ENCODE measurements around the gene ASS1. TPM values are rescaled to one million over a fixed set of nuclear protein-coding genes. Genes with fewer than 3 reads are reported as not detected.

Gene ASS1
- total and polyA plus RNA-seq, 7 donors = 31.0 to 74.4 (median 67.0) TPM

DNA sequence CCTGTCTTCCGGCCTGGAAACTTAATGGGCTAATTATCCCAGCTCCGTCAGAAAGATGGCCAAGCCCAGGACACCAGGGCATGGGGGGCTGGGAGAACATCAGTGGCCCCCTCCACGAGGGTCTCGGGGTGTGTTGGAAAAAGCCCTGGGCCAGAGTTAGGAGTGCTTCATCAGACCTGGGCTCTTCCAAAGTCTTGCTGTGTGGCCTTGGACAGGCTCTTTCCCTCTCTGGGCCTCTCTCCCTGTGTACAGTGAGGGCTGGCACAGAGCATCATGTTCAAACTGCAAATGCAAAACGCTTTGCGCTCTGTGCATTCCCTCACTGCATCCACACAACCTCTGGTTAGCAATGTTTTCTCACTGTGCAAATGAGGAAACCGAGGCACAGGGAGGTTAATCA is 48.3 kb downstream of the ASS1 start:
- WGBS, 3 donors = 89 to 92% (median 92%) methylated on average over 7 of the region's 7 CpGs
- no peaks in the 10 kb centered on the region for H3K4me1 ChIP-seq
- ATAC-seq = no peak
- no peak overlapping the region for H3K27ac ChIP-seq
- TF ChIP-seq CTCF (IDR thresholded peaks at IDR 0.05) = no peak
- H3K4me3 ChIP-seq = no peak overlapping the region
- peaks cover 0 to 1% (median 0%) of the 10 kb centered on the region in 3 donors for H3K27me3 ChIP-seq (ENCODE audit: insufficient read depth in 3 of 3, low read length in 2 of 3)
- no peak for DNase-seq
- intact Hi-C loops (cut with DNase I) = no loop called here
- peaks cover 2 to 18% of the 10 kb centered on the region in 2 donors for H3K36me3 ChIP-seq (ENCODE audit: insufficient read depth in 1 of 2, low read depth in 1 of 2)
- no peaks in the 10 kb centered on the region for H3K9me3 ChIP-seq

GRCh38 chr9:130493476-130493875 is 48.7 kb downstream of the ASS1 start:
- Histone ChIP-seq H3K27ac (no peak overlapping the region), H3K27me3 (ENCODE audit: insufficient read depth in 3 of 3, low read length in 2 of 3) (peaks cover 0 to 1% (median 0%) of the 10 kb centered on the region in 3 donors), H3K4me3 (no peak overlapping the region), H3K9me3 (no peaks in the 10 kb centered on the region), H3K4me1 (no peaks in the 10 kb centered on the region), H3K36me3 (ENCODE audit: insufficient read depth in 1 of 2, low read depth in 1 of 2) (peaks cover 2 to 23% of the 10 kb centered on the region in 2 donors)
- intact Hi-C loops (cut with DNase I) = no loop called here
- ATAC-seq (no peak), DNase-seq (no peak)
- 81 to 82% (median 82%) methylated on average over 8 to 9 of the region's 9 CpGs for WGBS, 3 donors
- TF ChIP-seq CTCF (IDR thresholded peaks at IDR 0.05) = no peak

DNA sequence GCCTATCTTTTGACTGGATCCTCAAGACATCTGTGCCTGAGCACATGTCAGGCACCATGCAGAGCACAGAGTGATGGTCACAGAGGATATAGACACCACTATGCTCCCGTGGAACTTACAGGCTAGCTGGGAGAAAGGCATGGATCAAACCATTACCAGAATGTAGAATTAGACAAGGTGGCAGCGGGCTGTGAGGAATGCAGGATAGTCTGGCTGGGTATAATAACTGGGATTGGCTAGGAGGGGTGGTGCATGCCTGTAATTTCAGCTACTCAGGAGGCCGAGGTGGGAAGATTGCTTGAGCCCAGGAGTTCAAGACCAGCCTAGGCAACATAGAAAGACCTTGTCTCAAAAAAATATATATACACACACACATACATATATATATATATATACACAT is 50.3 kb downstream of the ASS1 start:
- no peak for DNase-seq
- 89 to 95% (median 93%) methylated on average over 3 of the region's 3 CpGs for WGBS, 3 donors
- H3K36me3 ChIP-seq (ENCODE audit: insufficient read depth in 1 of 2, low read depth in 1 of 2) = peaks cover 2 to 20% of the 10 kb centered on the region in 2 donors
- no peak overlapping the region for H3K27ac ChIP-seq
- TF ChIP-seq CTCF (IDR thresholded peaks at IDR 0.05) = no peak
- ATAC-seq = no peak
- no peak overlapping the region for H3K4me3 ChIP-seq
- peaks cover 0 to 1% (median 0%) of the 10 kb centered on the region in 3 donors for H3K27me3 ChIP-seq (ENCODE audit: insufficient read depth in 3 of 3, low read length in 2 of 3)
- no peaks in the 10 kb centered on the region for H3K4me1 ChIP-seq
- intact Hi-C loops (cut with DNase I) = no loop called here
- H3K9me3 ChIP-seq = no peaks in the 10 kb centered on the region

DNA sequence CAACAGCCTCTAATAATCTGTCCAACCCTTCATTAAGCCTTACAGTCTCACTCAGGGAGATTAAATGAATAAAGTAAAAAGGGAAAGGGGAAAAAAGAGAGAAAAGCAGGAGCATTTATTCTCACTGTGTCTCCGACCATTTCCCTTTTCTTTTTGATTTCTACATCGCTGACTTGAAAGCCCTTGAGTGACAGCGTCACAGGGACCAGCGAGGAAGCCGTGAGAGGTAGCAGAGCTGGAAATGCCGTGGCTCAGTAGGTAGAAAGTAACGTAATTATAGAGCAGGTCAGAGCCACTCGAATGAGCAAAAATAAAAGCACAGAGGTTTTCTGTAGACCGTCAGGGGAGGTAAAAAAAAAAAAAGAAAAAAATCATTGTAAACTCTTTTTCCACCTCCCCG is 52.4 kb downstream of the ASS1 start:
- DNase-seq (no peak), ATAC-seq (no peak)
- 87 to 92% (median 90%) methylated on average over 10 of the region's 10 CpGs for WGBS, 3 donors
- Histone ChIP-seq H3K36me3 (ENCODE audit: insufficient read depth in 1 of 2, low read depth in 1 of 2) (peaks cover 2 to 12% of the 10 kb centered on the region in 2 donors), H3K27ac (no peak overlapping the region), H3K27me3 (ENCODE audit: insufficient read depth in 3 of 3, low read length in 2 of 3) (peaks cover 0 to 1% (median 0%) of the 10 kb centered on the region in 3 donors), H3K9me3 (no peaks in the 10 kb centered on the region), H3K4me3 (no peak overlapping the region), H3K4me1 (no peaks in the 10 kb centered on the region)
- intact Hi-C loops (cut with DNase I) = no loop called here
- TF ChIP-seq CTCF (IDR thresholded peaks at IDR 0.05) = no peak

DNA sequence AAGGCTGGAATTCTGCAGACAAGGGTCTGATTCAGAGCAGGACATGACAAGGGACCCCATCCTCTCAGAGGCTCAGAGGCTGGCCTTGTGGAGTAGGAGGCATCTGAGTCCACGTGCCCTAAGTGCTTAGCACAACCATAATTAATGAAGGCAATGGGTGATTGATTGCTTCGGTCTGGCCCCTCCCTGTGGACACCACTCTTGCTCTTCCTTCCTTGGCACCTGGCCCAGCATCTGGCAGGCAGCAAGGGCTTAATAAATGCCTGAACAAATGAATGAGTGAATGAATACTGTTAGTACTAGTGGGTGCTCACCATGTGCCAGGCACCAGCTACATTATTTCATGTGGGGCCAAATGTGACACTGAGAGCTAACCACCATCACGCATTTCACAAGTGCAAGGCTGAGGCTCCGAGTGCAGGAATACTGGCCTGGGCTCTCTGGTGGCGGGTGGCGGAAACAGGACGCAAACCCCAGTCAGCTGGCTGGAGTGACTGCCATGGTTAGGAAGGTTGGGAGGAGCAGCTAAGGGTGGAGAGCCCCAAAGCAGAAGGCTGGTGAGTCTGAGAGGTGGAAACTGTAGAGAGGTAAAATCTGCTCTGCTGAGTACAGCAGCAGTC is 53.6 kb downstream of the ASS1 start:
- intact Hi-C loops (cut with DNase I) = no loop called here

More for the DNA sequence above, 53.6 kb downstream of the ASS1 start:
- DNase-seq (no peak), ATAC-seq (no peak)
- H3K36me3 ChIP-seq (ENCODE audit: insufficient read depth in 1 of 2, low read depth in 1 of 2) = peaks cover 2 to 12% of the 10 kb centered on the region in 2 donors
- no peaks in the 10 kb centered on the region for H3K9me3 ChIP-seq
- no peak for TF ChIP-seq CTCF (IDR thresholded peaks at IDR 0.05)
- no peak overlapping the region for H3K4me3 ChIP-seq
- WGBS, 3 donors = 87 to 88% (median 87%) methylated on average over 7 of the region's 7 CpGs
- no peak overlapping the region for H3K27ac ChIP-seq
- peaks cover 0 to 1% (median 0%) of the 10 kb centered on the region in 3 donors for H3K27me3 ChIP-seq (ENCODE audit: insufficient read depth in 3 of 3, low read length in 2 of 3)
- H3K4me1 ChIP-seq = no peaks in the 10 kb centered on the region
